Parathyroid adenoma (tissue), 2 donors: Measurements from ENCODE around the gene MYO9A.
"Not testable (repeated sequence)": the region's sequence is repeated elsewhere in the genome, so short reads cannot be mapped to it uniquely, and the experiment has no call there.

Experiments used
- H2AFZ ChIP-seq: fragments of 300-600 bp; sonication (generic); one replicate; pipeline ENCODE4 v1.7.0; 2017; ENCODE audit warnings: antibody characterized with exemption, mild to moderate bottlenecking
- H3K27ac ChIP-seq: fragments of 300-600 bp; sonication (generic); one replicate; pipeline ENCODE4 v1.7.0; 2017
- H3K27me3 ChIP-seq: fragments of 300-600 bp; sonication (generic); one replicate; pipeline ENCODE4 v1.7.0; 2017; ENCODE audit warnings: low read length; ENCODE audit not compliant: control insufficient read depth, insufficient read depth
- H3K36me3 ChIP-seq: fragments of 300-600 bp; sonication (generic); one replicate; pipeline ENCODE4 v1.7.0; 2017; ENCODE audit warnings: low read length; ENCODE audit not compliant: control insufficient read depth, insufficient read depth
- H3K4me1 ChIP-seq: fragments of 300-600 bp; sonication (generic); one replicate; pipeline ENCODE4 v1.7.0; 2017; ENCODE audit warnings: control low read depth
- H3K4me2 ChIP-seq: fragments of 300-600 bp; sonication (generic); one replicate; pipeline ENCODE4 v1.7.0; 2017; ENCODE audit warnings: low read length
- H3K4me3 ChIP-seq: fragments of 300-600 bp; sonication (generic); one replicate; pipeline ENCODE4 v1.7.0; 2017; ENCODE audit warnings: low read depth, low read length
- H3K79me2 ChIP-seq: fragments of 300-600 bp; sonication (generic); one replicate; pipeline ENCODE4 v1.7.0; 2017; ENCODE audit warnings: control low read depth
- H3K9ac ChIP-seq: fragments of 300-600 bp; sonication (generic); one replicate; pipeline ENCODE4 v1.7.0; 2017; ENCODE audit warnings: mild to moderate bottlenecking
- H3K9me3 ChIP-seq: fragments of 300-600 bp; sonication (generic); one replicate; pipeline ENCODE4 v1.7.0; 2017; ENCODE audit warnings: low read length; ENCODE audit not compliant: control insufficient read depth
- CTCF ChIP-seq: fragments of 300-600 bp; sonication (generic); IDR thresholded peaks from one replicate; pipeline ENCODE4 v1.7.0; 2017; ENCODE audit warnings: antibody characterized with exemption, mild to moderate bottlenecking
- donor health status: primary hyperparathyroidism.

Gene MYO9A

DNA sequence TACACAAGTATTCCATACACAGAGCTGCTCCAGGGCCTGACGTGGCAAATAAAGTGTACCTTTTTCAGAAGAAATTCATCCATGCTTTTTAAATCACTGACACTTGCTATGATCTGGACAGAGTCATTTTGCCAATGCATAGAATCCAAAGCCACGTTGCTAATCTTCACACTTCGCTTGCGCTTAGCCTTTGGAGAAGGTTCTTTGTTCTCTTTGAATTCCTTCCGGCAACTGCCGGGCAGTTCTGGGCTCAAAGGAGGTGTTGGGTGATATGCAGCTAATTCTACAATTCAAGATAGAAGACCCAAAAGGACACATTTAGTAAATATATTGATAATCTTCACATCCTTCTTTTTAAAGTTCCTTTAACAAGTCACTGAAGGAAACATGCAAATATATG is 237.7 kb downstream of the MYO9A start:
- H2AFZ ChIP-seq: no peak overlapping the region
- no peaks in the 10 kb centered on the region for H3K79me2 ChIP-seq
- H3K4me1 ChIP-seq: no peaks in the 10 kb centered on the region
- H3K27me3 ChIP-seq: no peaks in the 10 kb centered on the region
- H3K36me3 ChIP-seq: no peaks in the 10 kb centered on the region
- H3K27ac ChIP-seq: no peak overlapping the region
- no peak overlapping the region for H3K4me2 ChIP-seq
- TF ChIP-seq CTCF: no peak
- H3K9ac ChIP-seq: no peak overlapping the region
- H3K4me3 ChIP-seq: no peak overlapping the region
- H3K9me3 ChIP-seq: no peaks in the 10 kb centered on the region

DNA sequence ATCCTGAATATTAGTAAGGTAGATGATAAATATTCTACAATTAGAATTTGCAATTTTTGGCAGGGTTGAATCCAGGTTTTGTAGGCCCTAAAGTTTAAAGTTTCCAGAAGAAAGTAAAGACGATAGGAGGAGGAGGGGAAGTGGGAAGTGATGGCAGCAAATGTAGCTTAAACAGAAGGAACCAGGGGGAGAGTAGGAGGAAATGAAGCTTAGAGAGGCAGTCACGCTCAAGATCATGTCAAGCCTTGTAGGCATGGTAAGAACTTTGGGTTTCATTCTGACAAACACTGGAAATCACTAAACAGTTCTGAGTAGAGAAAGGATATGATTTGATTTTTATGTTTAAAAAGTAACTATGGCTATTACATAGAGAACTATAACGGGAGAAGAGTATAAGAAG is 243.7 kb downstream of the MYO9A start:
- no peaks in the 10 kb centered on the region for H3K36me3 ChIP-seq

DNA sequence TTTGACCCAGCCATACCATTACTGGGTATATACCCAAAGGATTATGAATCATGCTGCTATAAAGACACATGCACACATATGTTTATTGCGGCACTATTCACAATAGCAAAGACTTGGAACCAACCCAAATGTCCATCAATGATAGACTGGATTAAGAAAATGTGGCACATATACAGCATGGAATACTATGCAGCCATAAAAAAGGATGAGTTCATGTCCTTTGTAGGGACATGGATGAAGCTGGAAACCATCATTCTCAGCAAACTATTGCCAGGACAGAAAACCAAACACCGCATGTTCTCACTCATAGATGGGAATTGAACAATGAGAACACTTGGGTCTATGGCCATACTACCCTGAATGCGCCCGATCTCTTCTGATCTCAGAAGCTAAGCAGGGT is 259.7 kb downstream of the MYO9A start:
- not testable (repeated sequence) for H3K9me3 ChIP-seq, H3K27me3 ChIP-seq, H3K27ac ChIP-seq, H3K4me2 ChIP-seq, H3K4me1 ChIP-seq, H3K9ac ChIP-seq, H3K4me3 ChIP-seq, H3K36me3 ChIP-seq, H3K79me2 ChIP-seq, H2AFZ ChIP-seq

More for the DNA sequence above, 243.7 kb downstream of the MYO9A start:
- no peak for TF ChIP-seq CTCF
- Histone ChIP-seq H3K9me3 (no peaks in the 10 kb centered on the region), H3K9ac (no peak overlapping the region), H3K4me2 (no peak overlapping the region), H3K27me3 (no peaks in the 10 kb centered on the region), H3K4me3 (no peak overlapping the region), H3K4me1 (no peaks in the 10 kb centered on the region), H2AFZ (no peak overlapping the region), H3K79me2 (no peaks in the 10 kb centered on the region), H3K27ac (no peak overlapping the region)

GRCh38 chr15:71853543-71853942 is 264.4 kb downstream of the MYO9A start:
- H2AFZ ChIP-seq: no peak overlapping the region

DNA sequence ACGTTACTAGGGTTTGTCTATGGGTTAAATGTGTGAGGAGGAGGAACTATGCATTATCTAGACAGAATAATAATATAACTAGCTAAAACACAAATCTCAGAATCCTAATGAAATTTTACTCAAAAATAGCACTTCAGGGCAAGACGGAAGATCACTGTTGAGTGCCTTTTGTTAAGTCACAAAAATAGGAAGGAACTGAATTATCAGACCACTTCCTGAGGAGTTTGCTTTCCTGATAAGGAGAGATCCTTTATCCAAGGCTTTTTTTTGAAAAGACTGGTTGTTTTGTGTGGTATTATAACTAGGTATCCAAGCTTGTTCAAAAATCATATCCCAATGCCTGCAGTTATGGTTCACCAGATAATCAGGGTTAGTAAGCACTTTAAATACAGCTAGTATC is 273.0 kb downstream of the MYO9A start:
- TF ChIP-seq CTCF: no peak
- no peaks in the 10 kb centered on the region for H3K27me3 ChIP-seq
- H3K4me3 ChIP-seq: no peak overlapping the region
- H2AFZ ChIP-seq: no peak overlapping the region
- no peaks in the 10 kb centered on the region for H3K4me1 ChIP-seq
- no peaks in the 10 kb centered on the region for H3K79me2 ChIP-seq
- no peaks in the 10 kb centered on the region for H3K9me3 ChIP-seq
- no peak overlapping the region for H3K27ac ChIP-seq
- H3K4me2 ChIP-seq: no peak overlapping the region
- H3K36me3 ChIP-seq: no peaks in the 10 kb centered on the region
- no peak overlapping the region for H3K9ac ChIP-seq

More at GRCh38 chr15:71853543-71853942, 264.4 kb downstream of the MYO9A start:
- no peaks in the 10 kb centered on the region for H3K9me3 ChIP-seq
- H3K4me2 ChIP-seq: no peak overlapping the region
- no peak for TF ChIP-seq CTCF
- no peaks in the 10 kb centered on the region for H3K4me1 ChIP-seq
- H3K27me3 ChIP-seq: no peaks in the 10 kb centered on the region
- no peaks in the 10 kb centered on the region for H3K36me3 ChIP-seq
- no peak overlapping the region for H3K4me3 ChIP-seq
- no peak overlapping the region for H3K27ac ChIP-seq
- no peak overlapping the region for H3K9ac ChIP-seq
- no peaks in the 10 kb centered on the region for H3K79me2 ChIP-seq
